Vagina (tissue), 2 donors: ENCODE results near the gene RANGRF.

Experiments used
- POLR2A ChIP-seq, 2 donors: fragments of 450-650 bp; IDR thresholded peaks; one replicate each; pipeline ENCODE4 v1.6.1; 2017; ENCODE audit warnings: antibody characterized with exemption in 2 of 2, mild to moderate bottlenecking in 2 of 2, moderate library complexity in 2 of 2
- TF ChIP-seq, protein P1 (sequence below), 3 experiments: fragments of 450-650 bp in 2 of 3; fragments of 200-600 bp in 1 of 3; sonication (generic) in 1 of 3; IDR thresholded peaks; one replicate each; pipeline ENCODE4 v1.5.1; 2017 to 2019; ENCODE audit warnings: antibody characterized with exemption in 3 of 3, mild to moderate bottlenecking in 2 of 3, moderate library complexity in 2 of 3

DNA sequence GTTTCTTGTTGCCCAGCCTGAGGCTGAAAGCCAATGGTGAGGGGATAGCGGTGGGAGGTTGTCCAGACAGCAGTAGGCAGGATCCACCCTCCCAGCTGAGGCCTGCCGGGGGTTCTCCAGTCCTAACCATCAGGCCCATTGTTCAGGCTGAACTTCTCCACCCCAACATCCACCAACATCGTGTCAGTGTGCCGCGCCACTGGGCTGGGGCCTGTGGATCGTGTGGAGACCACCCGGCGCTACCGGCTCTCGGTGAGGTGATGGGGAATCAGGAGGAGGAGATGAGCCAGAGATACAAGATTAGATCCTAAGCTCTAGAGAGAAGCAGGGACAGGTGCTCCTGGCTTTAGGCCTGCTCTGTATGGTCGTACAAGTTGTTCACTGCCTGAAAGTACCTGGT, 33.6 kb upstream of the RANGRF start:
- TF ChIP-seq, protein P1, sequence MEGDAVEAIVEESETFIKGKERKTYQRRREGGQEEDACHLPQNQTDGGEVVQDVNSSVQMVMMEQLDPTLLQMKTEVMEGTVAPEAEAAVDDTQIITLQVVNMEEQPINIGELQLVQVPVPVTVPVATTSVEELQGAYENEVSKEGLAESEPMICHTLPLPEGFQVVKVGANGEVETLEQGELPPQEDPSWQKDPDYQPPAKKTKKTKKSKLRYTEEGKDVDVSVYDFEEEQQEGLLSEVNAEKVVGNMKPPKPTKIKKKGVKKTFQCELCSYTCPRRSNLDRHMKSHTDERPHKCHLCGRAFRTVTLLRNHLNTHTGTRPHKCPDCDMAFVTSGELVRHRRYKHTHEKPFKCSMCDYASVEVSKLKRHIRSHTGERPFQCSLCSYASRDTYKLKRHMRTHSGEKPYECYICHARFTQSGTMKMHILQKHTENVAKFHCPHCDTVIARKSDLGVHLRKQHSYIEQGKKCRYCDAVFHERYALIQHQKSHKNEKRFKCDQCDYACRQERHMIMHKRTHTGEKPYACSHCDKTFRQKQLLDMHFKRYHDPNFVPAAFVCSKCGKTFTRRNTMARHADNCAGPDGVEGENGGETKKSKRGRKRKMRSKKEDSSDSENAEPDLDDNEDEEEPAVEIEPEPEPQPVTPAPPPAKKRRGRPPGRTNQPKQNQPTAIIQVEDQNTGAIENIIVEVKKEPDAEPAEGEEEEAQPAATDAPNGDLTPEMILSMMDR (IDR thresholded peaks at IDR 0.05), result no peak
- no peak for TF ChIP-seq POLR2A (IDR thresholded peaks at IDR 0.05)
